HepG2 (cell line): Measurements from ENCODE around the gene ACSM3. TPM values are rescaled to one million over a fixed set of nuclear protein-coding genes. Genes with fewer than 3 reads are reported as not detected.

Experiments used
- ATAC-seq: fragments of 200-7000 bp; cut with Tn5 transposase; 3 replicates; pipeline ENCODE4 v1.9.1; 2020; ENCODE audit warnings: mild to moderate bottlenecking, moderate library complexity
- BruUV-seq: library from RNA; stranded (reverse); fragments of 400-500 nt; replicated peaks from 2 replicates; lab custom pipeline; 2021; lab: Mats Ljungman, UMichigan
- CTCF ChIA-PET: fragments of 300-600 bp; formaldehyde crosslinking; extraction: SDS; loops from one replicate; lab custom pipeline; 2021; ENCODE audit warnings: low total read pairs, inconsistent platforms, low intra/inter-chr PET ratio; lab: Yijun Ruan, JAX
- POLR2A ChIA-PET: fragments of 350-600 bp; sonication (Branson Sonifier 250); formaldehyde crosslinking; loops from one replicate; lab custom pipeline; 2020; ENCODE audit warnings: antibody characterized with exemption, inconsistent platforms; lab: Yijun Ruan, JAX
- DNase-seq: peaks from one replicate; pipeline ENCODE4 v3.0.0-alpha.2; 2015; ENCODE audit warnings: low spot score
- FAIRE-seq: peaks from 3 replicates; lab custom pipeline; 2011; peaks lifted over from hg19 to GRCh38; lab: Jason Lieb, UNC
- H2AFZ ChIP-seq: one replicate; pipeline ENCODE4 v1.6.1; 2011; ENCODE audit warnings: low read length, inconsistent platforms
- H3K27ac ChIP-seq: fragments of 300-600 bp; 3 replicates; pipeline ENCODE4 v1.8.0; 2011; ENCODE audit warnings: mixed run types, mild to moderate bottlenecking, mixed read lengths, low read length, inconsistent platforms; ENCODE audit not compliant: insufficient read depth; ENCODE audit errors: extremely low read length
- H3K27me3 ChIP-seq, 2 experiments: fragments of 200-600 bp in 1 of 2; 2 replicates in 1 of 2; 3 replicates in 1 of 2; pipeline versions ENCODE4 v1.6.0 to v1.8.0; 2011; ENCODE audit warnings: low read length in 2 of 2, mild to moderate bottlenecking in 2 of 2, moderate library complexity in 2 of 2, inconsistent platforms in 1 of 2; ENCODE audit not compliant: insufficient read depth in 2 of 2, control insufficient read depth in 1 of 2
- H3K36me3 ChIP-seq, 2 experiments: fragments of 200-600 bp in 1 of 2; replicated peaks in 1 of 2; 2 replicates in 1 of 2; 3 replicates in 1 of 2; pipeline versions ENCODE4 v1.5.1 to v1.8.0; 2011; ENCODE audit warnings: low read length in 2 of 2, inconsistent platforms in 1 of 2; ENCODE audit not compliant: insufficient read depth in 2 of 2, control insufficient read depth in 1 of 2
- H3K4me1 ChIP-seq: 2 replicates; pipeline ENCODE4 v1.5.1; 2012; ENCODE audit warnings: low read length, inconsistent platforms; ENCODE audit not compliant: insufficient read depth
- H3K4me2 ChIP-seq: 2 replicates; pipeline ENCODE4 v1.6.0; 2011; ENCODE audit warnings: low read depth, low read length, inconsistent platforms
- H3K4me3 ChIP-seq, 3 experiments: fragments of 200-600 bp in 1 of 3; sonication (generic), shearing (Covaris generic) in 1 of 3; replicated peaks in 1 of 3; 2 replicates each; pipeline ENCODE4 v1.5.1; 2011 to 2016; ENCODE audit warnings: low read length in 3 of 3, inconsistent platforms in 2 of 3, low read depth in 2 of 3, mild to moderate bottlenecking in 2 of 3, control low read depth in 1 of 3, mixed read lengths in 1 of 3; ENCODE audit not compliant: insufficient read depth in 1 of 3
- H3K79me2 ChIP-seq: one replicate; pipeline ENCODE4 v1.6.1; 2011; ENCODE audit warnings: low read length, inconsistent platforms; ENCODE audit not compliant: insufficient read depth
- H3K9ac ChIP-seq: 2 replicates; pipeline ENCODE4 v1.6.0; 2011; ENCODE audit warnings: mild to moderate bottlenecking, low read depth, low read length, inconsistent platforms; ENCODE audit not compliant: insufficient read depth
- H3K9me3 ChIP-seq: 2 replicates; pipeline ENCODE4 v1.5.1; 2012; ENCODE audit warnings: mild to moderate bottlenecking, low read length
- H4K20me1 ChIP-seq: 2 replicates; pipeline ENCODE4 v1.6.0; 2011; ENCODE audit warnings: inconsistent platforms, mild to moderate bottlenecking, low read length, moderate library complexity; ENCODE audit not compliant: insufficient read depth
- FOXJ3 ChIP-seq: sonication (generic); formaldehyde crosslinking; IDR thresholded peaks from 2 replicates; pipeline ENCODE4 v1.4.0; 2020; ENCODE audit warnings: missing genetic modification reagents, mild to moderate bottlenecking, borderline replicate concordance
- GMEB2 ChIP-seq: IDR thresholded peaks from 2 replicates; pipeline ENCODE4 v1.6.1; 2016; ENCODE audit warnings: missing biosample characterization, missing genetic modification reagents, low read depth
- NCOR1 ChIP-seq: fragments of 200-600 bp; sonication (generic); IDR thresholded peaks from 2 replicates; pipeline ENCODE4 v1.7.0; 2017; ENCODE audit warnings: antibody characterized with exemption, low read length, borderline replicate concordance
- NR2C2 ChIP-seq: sonication (generic); formaldehyde crosslinking; IDR thresholded peaks from 2 replicates; pipeline ENCODE4 v1.4.0; 2020; ENCODE audit warnings: missing genetic modification reagents, mild to moderate bottlenecking, moderate library complexity, borderline replicate concordance
- POGZ ChIP-seq: sonication (generic); formaldehyde crosslinking; IDR thresholded peaks from 2 replicates; pipeline ENCODE4 v1.4.0; 2020; ENCODE audit warnings: mild to moderate bottlenecking, missing genetic modification reagents
- TFAP4 ChIP-seq: sonication (generic); IDR thresholded peaks from 2 replicates; pipeline ENCODE4 v1.6.1; 2016; ENCODE audit warnings: low read depth, borderline replicate concordance
- ZFP41 ChIP-seq: sonication (generic); formaldehyde crosslinking; IDR thresholded peaks from 2 replicates; pipeline ENCODE4 v1.4.0; 2020; ENCODE audit warnings: mild to moderate bottlenecking, missing genetic modification reagents, borderline replicate concordance
- ZFP82 ChIP-seq: sonication (generic); formaldehyde crosslinking; IDR thresholded peaks from 2 replicates; pipeline ENCODE4 v1.5.1; 2020; ENCODE audit warnings: mild to moderate bottlenecking, missing genetic modification reagents, borderline replicate concordance
- ZMAT5 ChIP-seq: sonication (generic); formaldehyde crosslinking; IDR thresholded peaks from 2 replicates; pipeline ENCODE4 v1.5.0; 2020; ENCODE audit warnings: mild to moderate bottlenecking, low read depth, missing genetic modification reagents, borderline replicate concordance
- ZNF549 ChIP-seq: sonication (generic); formaldehyde crosslinking; IDR thresholded peaks from 2 replicates; pipeline ENCODE4 v1.5.0; 2020; ENCODE audit warnings: missing genetic modification reagents
- ZNF558 ChIP-seq: sonication (generic); formaldehyde crosslinking; IDR thresholded peaks from 2 replicates; pipeline ENCODE4 v1.9.0; 2022; ENCODE audit warnings: mild to moderate bottlenecking, missing genetic modification reagents, borderline replicate concordance
- WGBS: methylation state at CpG from one replicate; pipeline ENCODE4 v1.1.6; 2017; ENCODE audit warnings: low lambda C conversion rate; 5-methylcytosine and 5-hydroxymethylcytosine counted together
- in situ Hi-C: cut with HindIII; loops from 2 replicates; pipeline ENCODE4 v1.10.0; 2017; ENCODE audit warnings: low pct_unique_long_range_greater_than_20kb; ENCODE audit not compliant: extremely low pct_ligation_motif_present
- intact Hi-C: fragments of 100-400 bp; cut with micrococcal nuclease; formaldehyde crosslinking; loops from one replicate; pipeline ENCODE4 v1.10.0; 2022; ENCODE audit not compliant: unreplicated experiment
- polyA plus RNA-seq, 8 experiments: library from polyadenylated mRNA; depleted of rRNA in 3 of 8; stranded (reverse) in 7 of 8; unstranded in 1 of 8; fragments of >200 nt; fragmentation: Illumina TruSeq in 4 of 8; extraction: Trizol in 4 of 8; gene quantifications; 2 replicates each; pipeline versions ENCODE4 v1.2.1 to v1.2.3, GENCODE V29; 2011 to 2016; ENCODE audit warnings: low read depth in 4 of 8, missing spikeins in 1 of 8, mixed read lengths in 1 of 8; ENCODE audit not compliant: insufficient read depth in 1 of 8
- total RNA-seq, 5 experiments: library from RNA; depleted of rRNA; stranded (reverse); fragments of >200 nt; fragmentation: Illumina TruSeq; extraction: Trizol; gene quantifications; 2 replicates each; pipeline ENCODE4 v1.2.3, GENCODE V29; 2016; ENCODE audit warnings: low read depth in 1 of 5
- TF ChIP-seq, protein P1 (sequence below): sonication (generic); formaldehyde crosslinking; IDR thresholded peaks from 2 replicates; pipeline ENCODE4 v1.4.0; 2020; ENCODE audit warnings: mild to moderate bottlenecking, missing genetic modification reagents, borderline replicate concordance

ACSM3 gene
- total and polyA plus RNA-seq, 2 of the 13 experiments (the other 11 are each of a cell fraction or from before 2014, with no cell fraction given) = 74.0 to 108 TPM

GRCh38 chr16:20830372-20830771, 66.6 kb downstream of the ACSM3 start:
- Histone ChIP-seq H3K9me3 (no peaks in the 10 kb centered on the region), H3K4me1 (no peaks in the 10 kb centered on the region), H4K20me1 (no peaks in the 10 kb centered on the region), H3K9ac (no peak overlapping the region), H3K27ac (no peak overlapping the region), H3K4me3 (no peak overlapping the region), H3K4me2 (no peak overlapping the region), H3K36me3 (peaks cover 3 to 51% of the 10 kb centered on the region in 2 experiments; a peak in 4 of 5 replicates), H3K27me3 (no peaks in the 10 kb centered on the region), H2AFZ (no peak overlapping the region), H3K79me2 (no peaks in the 10 kb centered on the region)
- FAIRE-seq (no peak), ATAC-seq (no peak), DNase-seq (no peak)
- 92% methylated on average over 1 of the region's 1 CpG for WGBS
- in situ Hi-C loops = no loop called here
- no peak for TF ChIP-seq ZFP82 (CRISPR knock-in tag)
- no peak for TF ChIP-seq GMEB2
- TF ChIP-seq ZFP41 (CRISPR knock-in tag) = no peak
- TF ChIP-seq FOXJ3 = no peak
- no peak for TF ChIP-seq ZMAT5 (CRISPR knock-in tag)
- no peak for TF ChIP-seq ZNF549
- TF ChIP-seq NR2C2 (CRISPR knock-in tag) = no peak
- no peak for TF ChIP-seq ZNF558 (CRISPR knock-in tag)
- TF ChIP-seq, protein P1, sequence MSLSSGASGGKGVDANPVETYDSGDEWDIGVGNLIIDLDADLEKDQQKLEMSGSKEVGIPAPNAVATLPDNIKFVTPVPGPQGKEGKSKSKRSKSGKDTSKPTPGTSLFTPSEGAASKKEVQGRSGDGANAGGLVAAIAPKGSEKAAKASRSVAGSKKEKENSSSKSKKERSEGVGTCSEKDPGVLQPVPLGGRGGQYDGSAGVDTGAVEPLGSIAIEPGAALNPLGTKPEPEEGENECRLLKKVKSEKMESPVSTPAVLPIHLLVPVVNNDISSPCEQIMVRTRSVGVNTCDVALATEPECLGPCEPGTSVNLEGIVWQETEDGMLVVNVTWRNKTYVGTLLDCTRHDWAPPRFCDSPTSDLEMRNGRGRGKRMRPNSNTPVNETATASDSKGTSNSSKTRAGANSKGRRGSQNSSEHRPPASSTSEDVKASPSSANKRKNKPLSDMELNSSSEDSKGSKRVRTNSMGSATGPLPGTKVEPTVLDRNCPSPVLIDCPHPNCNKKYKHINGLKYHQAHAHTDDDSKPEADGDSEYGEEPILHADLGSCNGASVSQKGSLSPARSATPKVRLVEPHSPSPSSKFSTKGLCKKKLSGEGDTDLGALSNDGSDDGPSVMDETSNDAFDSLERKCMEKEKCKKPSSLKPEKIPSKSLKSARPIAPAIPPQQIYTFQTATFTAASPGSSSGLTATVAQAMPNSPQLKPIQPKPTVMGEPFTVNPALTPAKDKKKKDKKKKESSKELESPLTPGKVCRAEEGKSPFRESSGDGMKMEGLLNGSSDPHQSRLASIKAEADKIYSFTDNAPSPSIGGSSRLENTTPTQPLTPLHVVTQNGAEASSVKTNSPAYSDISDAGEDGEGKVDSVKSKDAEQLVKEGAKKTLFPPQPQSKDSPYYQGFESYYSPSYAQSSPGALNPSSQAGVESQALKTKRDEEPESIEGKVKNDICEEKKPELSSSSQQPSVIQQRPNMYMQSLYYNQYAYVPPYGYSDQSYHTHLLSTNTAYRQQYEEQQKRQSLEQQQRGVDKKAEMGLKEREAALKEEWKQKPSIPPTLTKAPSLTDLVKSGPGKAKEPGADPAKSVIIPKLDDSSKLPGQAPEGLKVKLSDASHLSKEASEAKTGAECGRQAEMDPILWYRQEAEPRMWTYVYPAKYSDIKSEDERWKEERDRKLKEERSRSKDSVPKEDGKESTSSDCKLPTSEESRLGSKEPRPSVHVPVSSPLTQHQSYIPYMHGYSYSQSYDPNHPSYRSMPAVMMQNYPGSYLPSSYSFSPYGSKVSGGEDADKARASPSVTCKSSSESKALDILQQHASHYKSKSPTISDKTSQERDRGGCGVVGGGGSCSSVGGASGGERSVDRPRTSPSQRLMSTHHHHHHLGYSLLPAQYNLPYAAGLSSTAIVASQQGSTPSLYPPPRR (CRISPR knock-in tag) = no peak
- no peak for TF ChIP-seq POGZ (CRISPR knock-in tag)
- no peak for TF ChIP-seq NCOR1
- no peak for TF ChIP-seq TFAP4
- BruUV-seq = no TSS peak
- intact Hi-C loops = no loop called here
- CTCF ChIA-PET = no interaction called here
- POLR2A ChIA-PET = no interaction called here
